Gastrocnemius medialis (tissue), 4 donors: ENCODE data around the gene PLXNA2. TPM values are rescaled to one million over a fixed set of nuclear protein-coding genes. Genes with fewer than 3 reads are reported as not detected.

Source experiments
- ATAC-seq, 2 donors: fragments of 150-250 bp; one replicate each; pipeline ENCODE4 v1.9.1; 2016
- DNase-seq, 2 donors: peaks; one replicate each; pipeline ENCODE4 v3.0.0-alpha.2; 2019
- H3K27ac ChIP-seq, 4 donors: fragments of 200-600 bp; sonication (generic); 1 replicate in 1 of 4; 2 replicates in 3 of 4; pipeline ENCODE4 v1.5.1; 2016 to 2018; ENCODE audit warnings: mild to moderate bottlenecking in 2 of 4, moderate library complexity in 1 of 4
- H3K27me3 ChIP-seq, 3 donors: fragments of 200-600 bp; sonication (generic) in 2 of 3; 1 replicate in 1 of 3; 2 replicates in 2 of 3; pipeline versions ENCODE4 v1.5.1 to v1.6.0; 2016 to 2019; ENCODE audit warnings: mild to moderate bottlenecking in 1 of 3, moderate library complexity in 1 of 3
- H3K36me3 ChIP-seq, 2 donors: fragments of 200-600 bp; sonication (generic) in 1 of 2; one replicate each; pipeline ENCODE4 v1.5.1; 2017 to 2018
- H3K4me1 ChIP-seq, 2 donors: fragments of 200-600 bp; sonication (generic) in 1 of 2; one replicate each; pipeline ENCODE4 v1.5.1; 2016 to 2017; ENCODE audit warnings: mild to moderate bottlenecking in 2 of 2
- H3K4me3 ChIP-seq, 4 donors: fragments of 200-600 bp; sonication (generic) in 3 of 4; 1 replicate in 1 of 4; 2 replicates in 3 of 4; pipeline ENCODE4 v1.5.1; 2016 to 2019; ENCODE audit warnings: mild to moderate bottlenecking in 2 of 4
- H3K9me3 ChIP-seq, 3 donors: fragments of 200-600 bp; sonication (generic) in 2 of 3; 1 replicate in 1 of 3; 2 replicates in 2 of 3; pipeline ENCODE4 v1.5.1; 2016 to 2019
- CTCF ChIP-seq, 5 experiments: fragments of 450-650 bp in 3 of 5; fragments of 200-600 bp in 2 of 5; sonication (generic) in 2 of 5; IDR thresholded peaks in 4 of 5; conservative IDR thresholded peaks in 1 of 5; 1 replicate in 4 of 5; 2 replicates in 1 of 5; pipeline ENCODE4 v1.5.1; 2016 to 2019; ENCODE audit warnings: antibody characterized with exemption in 5 of 5, mild to moderate bottlenecking in 3 of 5, moderate library complexity in 3 of 5
- POLR2A ChIP-seq, 2 donors: fragments of 450-650 bp; IDR thresholded peaks; one replicate each; pipeline ENCODE4 v1.6.1; 2017; ENCODE audit warnings: antibody characterized with exemption in 2 of 2, mild to moderate bottlenecking in 2 of 2, moderate library complexity in 2 of 2
- in situ Hi-C, 4 donors: fragments of 200-750 bp; cut with MboI; loops; one replicate each; pipeline versions ENCODE4 v1.15.0 to v1.8.0; 2017; ENCODE audit warnings: low sequenced_read_pairs in 4 of 4
- intact Hi-C: fragments of 100-400 bp; cut with DNase I; formaldehyde crosslinking; loops from one replicate; pipeline ENCODE4 v1.15.1; 2023; ENCODE audit warnings: low total_unique reads
- total RNA-seq, 4 donors: library from RNA; depleted of rRNA; stranded (reverse); fragments of >200 nt; gene quantifications; one replicate each; pipeline versions ENCODE4 v1.1.0 to v1.2.3, GENCODE V29; 2016

The PLXNA2 gene
- total RNA-seq, 4 donors from 2014 or later, result 12.4 to 20.0 (median 16.2) TPM

GRCh38 chr1:208100906-208101305 lies 143.3 kb downstream of the PLXNA2 start:
- no peak overlapping the region for H3K27ac ChIP-seq
- DNase-seq (no peak), ATAC-seq (no peak)
- peaks cover 8 to 16% of the 10 kb centered on the region in 2 donors for H3K4me1 ChIP-seq
- no peaks in the 10 kb centered on the region for H3K9me3 ChIP-seq
- H3K4me3 ChIP-seq, result no peak overlapping the region
- intact Hi-C loops, result no loop called here
- TF ChIP-seq CTCF (IDR thresholded peaks at IDR 0.05 in 4 of 5, conservative IDR thresholded peaks at IDR 0.05 in 1 of 5) (no peak), POLR2A (IDR thresholded peaks at IDR 0.05) (no peak)
- no peaks in the 10 kb centered on the region for H3K27me3 ChIP-seq
- H3K36me3 ChIP-seq, result peaks cover 0 to 12% of the 10 kb centered on the region in 2 donors
- in situ Hi-C loops, result no loop called here

- no peak overlapping the region for H3K27ac ChIP-seq
- no peak for TF ChIP-seq CTCF (IDR thresholded peaks at IDR 0.05 in 4 of 5, conservative IDR thresholded peaks at IDR 0.05 in 1 of 5)
- in situ Hi-C loops (no loop called here), intact Hi-C loops (no loop called here)
- DNase-seq, result no peak
- H3K27me3 ChIP-seq, result no peaks in the 10 kb centered on the region
- peaks cover 0 to 20% of the 10 kb centered on the region in 2 donors for H3K36me3 ChIP-seq
- H3K4me1 ChIP-seq, result peaks cover 8 to 16% of the 10 kb centered on the region in 2 donors
- no peaks in the 10 kb centered on the region for H3K9me3 ChIP-seq
- no peak overlapping the region for H3K4me3 ChIP-seq
- ATAC-seq, result no peak
These were observed 144.1 kb downstream of the PLXNA2 start for GRCh38 chr1:208100106-208100505.

GRCh38 chr1:208098773-208099172 lies 145.4 kb downstream of the PLXNA2 start:
- in situ Hi-C loops (no loop called here), intact Hi-C loops (no loop called here)
- peaks cover 0 to 32% of the 10 kb centered on the region in 2 donors for H3K36me3 ChIP-seq

GRCh38 chr1:208093754-208094719 lies 150.1 kb downstream of the PLXNA2 start:
- DNase-seq (peak; percentile 27 to 48), ATAC-seq (peak in 1 of 2 donors; percentile 29)
- intact Hi-C loops (loop anchor here (1.0 kb wide), 1 partner anchor 73 kb away; no protein-coding TSS in a partner anchor), in situ Hi-C loops (no loop called here)
- no peak overlapping the region for H3K4me3 ChIP-seq
- TF ChIP-seq CTCF (IDR thresholded peaks at IDR 0.05 in 4 of 5, conservative IDR thresholded peaks at IDR 0.05 in 1 of 5), result peak; percentile 47 to 67 (median 62)
- TF ChIP-seq POLR2A (IDR thresholded peaks at IDR 0.05), result no peak
- peaks cover 0 to 50% of the 10 kb centered on the region in 2 donors for H3K36me3 ChIP-seq
- H3K4me1 ChIP-seq, result peaks cover 16 to 18% of the 10 kb centered on the region in 2 donors
- H3K27ac ChIP-seq, result no peak overlapping the region
- no peaks in the 10 kb centered on the region for H3K27me3 ChIP-seq
- no peaks in the 10 kb centered on the region for H3K9me3 ChIP-seq

More at GRCh38 chr1:208098773-208099172, 145.4 kb downstream of the PLXNA2 start:
- TF ChIP-seq CTCF (IDR thresholded peaks at IDR 0.05 in 4 of 5, conservative IDR thresholded peaks at IDR 0.05 in 1 of 5) (no peak), POLR2A (IDR thresholded peaks at IDR 0.05) (no peak)
- no peaks in the 10 kb centered on the region for H3K27me3 ChIP-seq
- no peaks in the 10 kb centered on the region for H3K9me3 ChIP-seq
- H3K27ac ChIP-seq, result no peak overlapping the region
- no peak for ATAC-seq
- no peak overlapping the region for H3K4me3 ChIP-seq
- no peak for DNase-seq
- H3K4me1 ChIP-seq, result peaks cover 8 to 16% of the 10 kb centered on the region in 2 donors
